Upper lobe of left lung (tissue), 4 donors: Measurements from ENCODE around the gene VHLL.

Source experiments
- EP300 ChIP-seq, 4 donors: sonication (generic); formaldehyde crosslinking; IDR thresholded peaks; one replicate each; pipeline ENCODE4 v1.5.1; 2017; ENCODE audit warnings: antibody characterized with exemption in 4 of 4, control low read depth in 2 of 4
- TF ChIP-seq, protein P1 (sequence below), 6 experiments: fragments of 450-650 bp in 4 of 6; fragments of 200-600 bp in 2 of 6; sonication (generic) in 2 of 6; IDR thresholded peaks; one replicate each; pipeline ENCODE4 v1.5.1; 2016 to 2019; ENCODE audit warnings: antibody characterized with exemption in 6 of 6

DNA sequence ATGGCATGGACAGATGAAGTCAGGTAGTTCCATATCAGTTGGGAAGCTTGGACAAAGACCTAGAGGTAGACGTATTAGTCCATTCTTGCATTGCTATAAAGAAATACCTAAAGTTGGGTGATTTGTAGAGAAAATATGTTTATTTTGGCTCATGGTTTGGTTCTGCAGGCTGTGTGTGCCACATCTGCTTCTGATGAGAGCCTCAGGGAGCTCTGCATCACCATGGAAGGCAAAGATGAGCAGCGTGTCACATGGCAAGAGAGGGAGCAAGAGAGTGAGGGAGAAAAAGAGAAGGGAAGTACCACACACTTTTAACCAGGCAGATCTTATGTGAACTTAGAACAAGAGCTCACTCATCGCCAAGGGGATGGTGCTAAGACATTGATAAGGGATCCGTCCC lies 48.2 kb upstream of the VHLL start:
- TF ChIP-seq, protein P1, sequence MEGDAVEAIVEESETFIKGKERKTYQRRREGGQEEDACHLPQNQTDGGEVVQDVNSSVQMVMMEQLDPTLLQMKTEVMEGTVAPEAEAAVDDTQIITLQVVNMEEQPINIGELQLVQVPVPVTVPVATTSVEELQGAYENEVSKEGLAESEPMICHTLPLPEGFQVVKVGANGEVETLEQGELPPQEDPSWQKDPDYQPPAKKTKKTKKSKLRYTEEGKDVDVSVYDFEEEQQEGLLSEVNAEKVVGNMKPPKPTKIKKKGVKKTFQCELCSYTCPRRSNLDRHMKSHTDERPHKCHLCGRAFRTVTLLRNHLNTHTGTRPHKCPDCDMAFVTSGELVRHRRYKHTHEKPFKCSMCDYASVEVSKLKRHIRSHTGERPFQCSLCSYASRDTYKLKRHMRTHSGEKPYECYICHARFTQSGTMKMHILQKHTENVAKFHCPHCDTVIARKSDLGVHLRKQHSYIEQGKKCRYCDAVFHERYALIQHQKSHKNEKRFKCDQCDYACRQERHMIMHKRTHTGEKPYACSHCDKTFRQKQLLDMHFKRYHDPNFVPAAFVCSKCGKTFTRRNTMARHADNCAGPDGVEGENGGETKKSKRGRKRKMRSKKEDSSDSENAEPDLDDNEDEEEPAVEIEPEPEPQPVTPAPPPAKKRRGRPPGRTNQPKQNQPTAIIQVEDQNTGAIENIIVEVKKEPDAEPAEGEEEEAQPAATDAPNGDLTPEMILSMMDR (IDR thresholded peaks at IDR 0.05) = no peak
- TF ChIP-seq EP300 (IDR thresholded peaks at IDR 0.05) = no peak
